HL-60 (cell line): Measurements from ENCODE around the gene PTPRU.

Source experiments
- DNase-seq, 2 experiments: peaks; one replicate each; pipeline ENCODE4 v3.0.0-alpha.2; 2010 to 2020; ENCODE audit warnings: low read depth in 1 of 2, low spot score in 1 of 2
- H3K27ac ChIP-seq: fragments of 250-450 bp; sonication (Bioruptor Pico); replicated peaks from 2 replicates; pipeline ENCODE4 v1.5.1; 2020; ENCODE audit warnings: mild to moderate bottlenecking, moderate library complexity
- H3K27me3 ChIP-seq: fragments of 250-450 bp; sonication (Bioruptor Pico); 2 replicates; pipeline ENCODE4 v1.5.1; 2021; ENCODE audit warnings: mild to moderate bottlenecking, moderate library complexity; ENCODE audit not compliant: insufficient read depth, poor library complexity, severe bottlenecking
- H3K4me3 ChIP-seq: replicated peaks from 2 replicates; pipeline ENCODE4 v1.5.1; 2011; ENCODE audit warnings: mild to moderate bottlenecking, control low read depth, low read length; ENCODE audit not compliant: insufficient read depth
- GABPA ChIP-seq: IDR thresholded peaks from 2 replicates; pipeline ENCODE4 v1.6.1; 2012; ENCODE audit warnings: low read depth
- POLR2AphosphoS5 ChIP-seq: IDR thresholded peaks from 2 replicates; pipeline ENCODE4 v1.6.1; 2012; ENCODE audit warnings: low read depth
- SPI1 ChIP-seq: IDR thresholded peaks from 2 replicates; pipeline ENCODE4 v1.6.1; 2012; ENCODE audit warnings: low read depth, mild to moderate bottlenecking, borderline replicate concordance
- TF ChIP-seq, protein P1 (sequence below): IDR thresholded peaks from one replicate; pipeline ENCODE4 v1.5.1; 2011; ENCODE audit warnings: low read length, control low read depth, inconsistent platforms; ENCODE audit not compliant: insufficient read depth
- TF ChIP-seq, protein P2 (sequence below): IDR thresholded peaks from 2 replicates; pipeline ENCODE4 v1.6.1; 2012; ENCODE audit warnings: low read depth; ENCODE audit not compliant: insufficient replicate concordance

PTPRU gene

DNA sequence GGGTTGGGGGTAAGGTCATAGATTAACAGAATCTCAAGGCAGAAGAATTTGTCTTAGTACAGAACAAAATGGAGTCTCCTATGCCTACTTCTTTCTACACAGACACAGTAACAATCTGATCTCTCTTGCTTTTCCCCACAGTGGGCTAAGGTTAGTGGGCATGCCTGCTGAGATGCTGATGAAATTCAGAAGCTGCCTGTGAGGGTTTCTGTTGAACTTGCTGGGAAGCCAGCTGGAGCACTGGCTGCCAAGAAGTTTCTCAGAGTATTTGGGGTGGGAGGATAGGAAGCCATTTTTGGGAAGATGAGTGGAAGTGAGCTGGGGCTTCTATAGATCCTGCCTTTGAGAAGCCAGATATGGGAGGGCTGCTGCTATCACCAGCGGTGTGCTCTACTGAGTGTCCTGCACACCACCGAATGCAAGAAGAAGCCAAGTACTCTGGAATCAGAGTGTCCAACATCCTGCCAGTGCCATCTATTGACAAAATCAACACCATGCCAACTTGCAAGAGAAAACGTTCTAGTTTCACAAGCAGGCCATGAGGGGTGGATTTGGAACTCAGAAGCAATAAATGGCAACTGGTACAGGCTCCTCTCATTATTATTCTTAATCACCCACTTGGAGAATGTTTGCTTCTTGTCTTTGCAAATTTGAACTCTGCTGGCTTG lies 102.7 kb downstream of the PTPRU start:
- no peak for DNase-seq
- no peak for TF ChIP-seq SPI1
- H3K4me3 ChIP-seq, result no peak overlapping the region
- H3K27me3 ChIP-seq, result peaks cover 2% of the 10 kb centered on the region
- no peak overlapping the region for H3K27ac ChIP-seq

DNA sequence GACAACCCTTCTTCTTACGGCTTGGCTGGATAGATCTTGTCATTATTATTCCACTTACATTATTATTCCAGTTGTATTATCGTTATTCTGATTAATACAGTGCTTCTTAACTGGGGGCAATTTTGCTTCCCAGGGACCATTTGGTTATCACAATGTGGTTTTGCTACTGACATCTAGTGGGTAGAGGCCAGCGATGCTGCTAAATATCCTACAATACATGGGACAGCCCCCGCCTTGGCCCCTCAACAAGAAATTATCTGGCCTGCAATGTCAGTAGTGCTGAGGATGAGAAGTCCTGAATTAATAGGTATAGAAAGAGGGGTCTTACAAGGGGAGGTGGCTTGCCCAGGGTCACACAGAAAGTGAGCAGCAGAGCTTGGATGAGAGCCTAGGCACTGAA lies 105.6 kb downstream of the PTPRU start:
- no peak for DNase-seq
- Histone ChIP-seq H3K27ac (no peak overlapping the region), H3K27me3 (no peaks in the 10 kb centered on the region), H3K4me3 (no peak overlapping the region)
- TF ChIP-seq, protein P1, sequence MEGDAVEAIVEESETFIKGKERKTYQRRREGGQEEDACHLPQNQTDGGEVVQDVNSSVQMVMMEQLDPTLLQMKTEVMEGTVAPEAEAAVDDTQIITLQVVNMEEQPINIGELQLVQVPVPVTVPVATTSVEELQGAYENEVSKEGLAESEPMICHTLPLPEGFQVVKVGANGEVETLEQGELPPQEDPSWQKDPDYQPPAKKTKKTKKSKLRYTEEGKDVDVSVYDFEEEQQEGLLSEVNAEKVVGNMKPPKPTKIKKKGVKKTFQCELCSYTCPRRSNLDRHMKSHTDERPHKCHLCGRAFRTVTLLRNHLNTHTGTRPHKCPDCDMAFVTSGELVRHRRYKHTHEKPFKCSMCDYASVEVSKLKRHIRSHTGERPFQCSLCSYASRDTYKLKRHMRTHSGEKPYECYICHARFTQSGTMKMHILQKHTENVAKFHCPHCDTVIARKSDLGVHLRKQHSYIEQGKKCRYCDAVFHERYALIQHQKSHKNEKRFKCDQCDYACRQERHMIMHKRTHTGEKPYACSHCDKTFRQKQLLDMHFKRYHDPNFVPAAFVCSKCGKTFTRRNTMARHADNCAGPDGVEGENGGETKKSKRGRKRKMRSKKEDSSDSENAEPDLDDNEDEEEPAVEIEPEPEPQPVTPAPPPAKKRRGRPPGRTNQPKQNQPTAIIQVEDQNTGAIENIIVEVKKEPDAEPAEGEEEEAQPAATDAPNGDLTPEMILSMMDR, result no peak
- TF ChIP-seq SPI1 (no peak), POLR2AphosphoS5 (no peak), GABPA (no peak)
- TF ChIP-seq, protein P2, sequence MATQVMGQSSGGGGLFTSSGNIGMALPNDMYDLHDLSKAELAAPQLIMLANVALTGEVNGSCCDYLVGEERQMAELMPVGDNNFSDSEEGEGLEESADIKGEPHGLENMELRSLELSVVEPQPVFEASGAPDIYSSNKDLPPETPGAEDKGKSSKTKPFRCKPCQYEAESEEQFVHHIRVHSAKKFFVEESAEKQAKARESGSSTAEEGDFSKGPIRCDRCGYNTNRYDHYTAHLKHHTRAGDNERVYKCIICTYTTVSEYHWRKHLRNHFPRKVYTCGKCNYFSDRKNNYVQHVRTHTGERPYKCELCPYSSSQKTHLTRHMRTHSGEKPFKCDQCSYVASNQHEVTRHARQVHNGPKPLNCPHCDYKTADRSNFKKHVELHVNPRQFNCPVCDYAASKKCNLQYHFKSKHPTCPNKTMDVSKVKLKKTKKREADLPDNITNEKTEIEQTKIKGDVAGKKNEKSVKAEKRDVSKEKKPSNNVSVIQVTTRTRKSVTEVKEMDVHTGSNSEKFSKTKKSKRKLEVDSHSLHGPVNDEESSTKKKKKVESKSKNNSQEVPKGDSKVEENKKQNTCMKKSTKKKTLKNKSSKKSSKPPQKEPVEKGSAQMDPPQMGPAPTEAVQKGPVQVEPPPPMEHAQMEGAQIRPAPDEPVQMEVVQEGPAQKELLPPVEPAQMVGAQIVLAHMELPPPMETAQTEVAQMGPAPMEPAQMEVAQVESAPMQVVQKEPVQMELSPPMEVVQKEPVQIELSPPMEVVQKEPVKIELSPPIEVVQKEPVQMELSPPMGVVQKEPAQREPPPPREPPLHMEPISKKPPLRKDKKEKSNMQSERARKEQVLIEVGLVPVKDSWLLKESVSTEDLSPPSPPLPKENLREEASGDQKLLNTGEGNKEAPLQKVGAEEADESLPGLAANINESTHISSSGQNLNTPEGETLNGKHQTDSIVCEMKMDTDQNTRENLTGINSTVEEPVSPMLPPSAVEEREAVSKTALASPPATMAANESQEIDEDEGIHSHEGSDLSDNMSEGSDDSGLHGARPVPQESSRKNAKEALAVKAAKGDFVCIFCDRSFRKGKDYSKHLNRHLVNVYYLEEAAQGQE, result no peak

DNA sequence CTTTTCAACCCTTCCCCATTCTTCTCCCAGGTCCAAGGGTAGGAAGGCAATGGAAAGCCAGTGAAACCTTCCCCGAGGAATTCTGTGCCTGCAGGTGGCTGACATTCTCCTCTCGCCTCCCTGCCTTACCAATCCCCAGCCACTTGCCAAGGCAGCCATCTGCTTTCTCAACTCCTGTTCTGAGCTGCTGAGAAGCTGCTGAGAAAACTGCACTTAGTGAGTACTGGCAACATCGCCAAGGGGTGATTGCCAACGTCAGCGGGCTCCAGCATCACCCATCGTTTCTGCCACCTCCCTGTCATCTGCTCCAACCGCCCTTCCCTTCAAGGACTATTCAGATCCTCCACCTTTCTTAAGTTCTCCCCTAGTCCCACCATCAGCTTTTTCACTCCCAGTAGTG lies 106.0 kb downstream of the PTPRU start:
- no peaks in the 10 kb centered on the region for H3K27me3 ChIP-seq
- no peak overlapping the region for H3K27ac ChIP-seq
- no peak for DNase-seq
- TF ChIP-seq, protein P2, result no peak
- no peak for TF ChIP-seq POLR2AphosphoS5
- no peak for TF ChIP-seq GABPA
- TF ChIP-seq, protein P1, result no peak
- TF ChIP-seq SPI1, result no peak
- no peak overlapping the region for H3K4me3 ChIP-seq

DNA sequence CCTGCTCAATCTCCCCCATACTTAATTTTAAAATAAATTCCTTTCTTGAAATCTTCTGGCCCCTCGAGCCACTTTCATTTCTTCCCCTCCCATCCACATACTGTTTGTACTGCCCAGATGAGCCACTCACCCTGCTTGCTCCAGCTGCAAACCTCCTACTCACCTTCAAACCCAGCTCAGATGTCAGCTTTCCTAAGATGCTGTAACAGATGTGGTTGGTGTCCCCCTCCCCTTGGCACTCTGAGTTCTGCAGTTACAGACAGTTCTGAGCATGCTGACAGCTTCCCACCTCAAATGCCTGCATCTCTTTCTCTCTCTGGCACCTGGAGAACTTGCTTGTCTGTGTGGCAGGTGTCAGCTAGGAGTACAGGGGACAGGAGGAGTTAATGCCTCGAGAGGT lies 106.7 kb downstream of the PTPRU start:
- no peaks in the 10 kb centered on the region for H3K27me3 ChIP-seq
- H3K27ac ChIP-seq, result no peak overlapping the region
- TF ChIP-seq POLR2AphosphoS5 (no peak), SPI1 (no peak), GABPA (no peak)
- TF ChIP-seq, protein P1, result no peak
- TF ChIP-seq, protein P2, result no peak
- no peak for DNase-seq
- H3K4me3 ChIP-seq, result no peak overlapping the region
